PC-3 (cell line): ENCODE results near the gene CPLANE2.

Source experiments
- EZH2 ChIP-seq: fragments of 300-600 bp; sonication (generic); IDR thresholded peaks from one replicate; pipeline ENCODE4 v1.6.1; 2017; ENCODE audit warnings: antibody characterized with exemption, mild to moderate bottlenecking, low read length; ENCODE audit not compliant: unreplicated experiment
- EZH2phosphoT487 ChIP-seq: fragments of 300-600 bp; sonication (generic); IDR thresholded peaks from 2 replicates; pipeline ENCODE4 v1.6.1; 2018; ENCODE audit warnings: mild to moderate bottlenecking, antibody characterized with exemption, low read length, borderline replicate concordance
- TF ChIP-seq, protein P1 (sequence below): fragments of 300-600 bp; sonication (generic); conservative IDR thresholded peaks from 2 replicates; pipeline ENCODE4 v1.5.1; 2017; ENCODE audit warnings: antibody characterized with exemption, low read depth, mild to moderate bottlenecking, low read length

DNA sequence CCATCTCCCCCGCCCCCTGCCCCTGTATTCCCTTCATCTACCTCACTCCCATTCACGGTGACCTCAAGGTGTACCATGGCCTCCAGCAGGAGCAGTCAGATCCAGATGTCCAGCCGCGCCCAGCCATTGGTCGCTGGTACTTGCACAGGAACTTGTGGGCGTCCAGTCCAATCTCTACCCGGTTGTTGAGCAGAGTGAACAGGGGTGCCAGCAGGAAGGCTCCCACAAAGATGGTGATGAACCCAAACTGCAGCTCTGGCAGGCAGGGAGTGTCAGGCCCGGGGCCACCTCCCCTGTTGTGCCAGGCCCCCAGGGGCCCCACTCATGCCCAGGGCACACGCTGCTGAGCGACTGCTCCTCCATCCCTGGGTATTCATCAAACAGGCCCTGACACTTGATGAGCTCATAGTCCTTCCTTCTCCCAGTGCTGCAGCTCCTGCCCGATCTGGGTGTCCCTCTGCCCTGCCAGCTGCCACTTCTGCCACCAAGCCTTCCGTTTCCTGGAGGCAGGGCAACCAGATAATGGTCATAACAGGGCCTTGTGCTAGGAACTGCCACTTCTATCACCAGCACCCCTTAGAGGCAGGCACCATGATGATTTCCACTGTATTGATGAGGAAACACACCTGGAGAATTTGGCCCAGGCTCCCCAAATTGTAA lies 18.8 kb downstream of the CPLANE2 start:
- TF ChIP-seq, protein P1, sequence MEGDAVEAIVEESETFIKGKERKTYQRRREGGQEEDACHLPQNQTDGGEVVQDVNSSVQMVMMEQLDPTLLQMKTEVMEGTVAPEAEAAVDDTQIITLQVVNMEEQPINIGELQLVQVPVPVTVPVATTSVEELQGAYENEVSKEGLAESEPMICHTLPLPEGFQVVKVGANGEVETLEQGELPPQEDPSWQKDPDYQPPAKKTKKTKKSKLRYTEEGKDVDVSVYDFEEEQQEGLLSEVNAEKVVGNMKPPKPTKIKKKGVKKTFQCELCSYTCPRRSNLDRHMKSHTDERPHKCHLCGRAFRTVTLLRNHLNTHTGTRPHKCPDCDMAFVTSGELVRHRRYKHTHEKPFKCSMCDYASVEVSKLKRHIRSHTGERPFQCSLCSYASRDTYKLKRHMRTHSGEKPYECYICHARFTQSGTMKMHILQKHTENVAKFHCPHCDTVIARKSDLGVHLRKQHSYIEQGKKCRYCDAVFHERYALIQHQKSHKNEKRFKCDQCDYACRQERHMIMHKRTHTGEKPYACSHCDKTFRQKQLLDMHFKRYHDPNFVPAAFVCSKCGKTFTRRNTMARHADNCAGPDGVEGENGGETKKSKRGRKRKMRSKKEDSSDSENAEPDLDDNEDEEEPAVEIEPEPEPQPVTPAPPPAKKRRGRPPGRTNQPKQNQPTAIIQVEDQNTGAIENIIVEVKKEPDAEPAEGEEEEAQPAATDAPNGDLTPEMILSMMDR = no peak
- TF ChIP-seq EZH2 (no peak), EZH2phosphoT487 (no peak)
